HG03060 (cell line): Measurements from ENCODE around the gene SLC16A12.

Experiments used
- ATAC-seq: cut with Tn5 transposase; IDR thresholded peaks from one replicate; pipeline ENCODE4 v1.9.1; 2021; ENCODE audit warnings: low read depth, moderate number of reproducible peaks; ENCODE audit not compliant: unreplicated experiment

Gene SLC16A12, protein sequence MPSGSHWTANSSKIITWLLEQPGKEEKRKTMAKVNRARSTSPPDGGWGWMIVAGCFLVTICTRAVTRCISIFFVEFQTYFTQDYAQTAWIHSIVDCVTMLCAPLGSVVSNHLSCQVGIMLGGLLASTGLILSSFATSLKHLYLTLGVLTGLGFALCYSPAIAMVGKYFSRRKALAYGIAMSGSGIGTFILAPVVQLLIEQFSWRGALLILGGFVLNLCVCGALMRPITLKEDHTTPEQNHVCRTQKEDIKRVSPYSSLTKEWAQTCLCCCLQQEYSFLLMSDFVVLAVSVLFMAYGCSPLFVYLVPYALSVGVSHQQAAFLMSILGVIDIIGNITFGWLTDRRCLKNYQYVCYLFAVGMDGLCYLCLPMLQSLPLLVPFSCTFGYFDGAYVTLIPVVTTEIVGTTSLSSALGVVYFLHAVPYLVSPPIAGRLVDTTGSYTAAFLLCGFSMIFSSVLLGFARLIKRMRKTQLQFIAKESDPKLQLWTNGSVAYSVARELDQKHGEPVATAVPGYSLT

DNA sequence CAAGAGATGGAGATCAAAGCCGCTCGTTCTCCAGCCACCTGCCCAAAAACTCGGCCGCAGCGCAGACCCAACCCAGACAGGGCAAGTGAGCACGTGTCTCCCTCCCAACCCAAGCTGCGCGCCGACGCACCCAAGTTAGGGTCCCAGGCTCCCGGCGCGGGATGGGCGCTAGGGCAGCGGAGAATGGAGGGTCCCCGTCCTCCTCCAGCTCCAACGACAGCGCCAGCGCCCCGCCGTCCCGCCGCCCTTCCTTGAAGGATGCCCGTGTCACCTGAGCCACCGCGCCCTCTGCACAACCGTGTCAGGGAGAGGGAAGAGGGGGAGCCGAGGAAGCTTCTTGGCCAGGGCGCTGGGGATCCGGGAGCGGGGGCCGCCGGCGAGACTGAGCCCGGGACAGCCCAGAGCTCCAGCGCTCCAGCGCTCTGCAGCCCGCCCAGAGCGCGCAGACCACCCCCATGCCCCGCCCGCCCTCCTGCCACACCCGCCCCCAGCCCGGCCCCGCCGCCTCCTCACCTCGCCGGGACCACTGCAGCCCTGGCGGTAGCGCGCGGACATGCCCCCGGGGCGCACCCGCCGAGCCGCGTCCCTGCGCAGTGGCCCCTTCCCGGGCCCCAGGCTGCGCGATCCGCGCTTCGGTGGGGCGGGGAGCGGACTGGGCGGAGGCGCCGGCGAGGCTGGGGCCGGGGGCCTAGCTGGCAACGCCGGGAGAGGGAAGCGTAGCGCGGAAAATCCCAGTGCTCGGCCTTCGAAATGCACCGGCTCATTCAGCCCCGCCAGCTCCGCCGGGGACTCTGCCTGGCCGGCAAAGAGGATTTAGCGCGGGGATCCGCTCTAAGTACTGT lies at the start of gene SLC16A12:
TSS of gene SLC16A12 (minus strand) at position 424 of the 842 bp plus-strand sequence. CDS start 73,016 bp downstream, outside the sequence.
- no peak for ATAC-seq

- no peak for ATAC-seq
Observed at GRCh38 chr10:89582022-89582421, 46.6 kb upstream of the SLC16A12 start.

DNA sequence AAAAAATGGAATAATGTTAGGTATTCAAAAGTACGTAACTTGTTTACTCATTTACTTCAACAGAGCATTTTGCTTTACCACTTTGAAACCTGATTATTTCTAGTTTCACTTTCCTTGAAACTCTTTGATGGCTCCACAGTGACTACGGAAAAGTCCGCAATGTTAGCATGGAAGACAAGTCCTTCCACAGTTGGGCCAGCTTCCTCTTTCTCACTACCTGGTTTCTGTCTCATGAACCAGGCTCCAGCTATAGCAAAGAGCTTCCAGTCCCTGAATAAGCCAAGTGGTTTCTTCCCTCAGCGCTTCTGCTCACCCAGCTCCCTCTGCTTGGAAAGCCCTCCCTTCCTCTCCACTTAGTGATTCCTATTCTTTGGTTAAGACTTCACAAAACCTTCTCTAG lies 44.8 kb upstream of the SLC16A12 start:
- no peak for ATAC-seq

GRCh38 chr10:89576696-89577095 lies 41.3 kb upstream of the SLC16A12 start:
- ATAC-seq: no peak

DNA sequence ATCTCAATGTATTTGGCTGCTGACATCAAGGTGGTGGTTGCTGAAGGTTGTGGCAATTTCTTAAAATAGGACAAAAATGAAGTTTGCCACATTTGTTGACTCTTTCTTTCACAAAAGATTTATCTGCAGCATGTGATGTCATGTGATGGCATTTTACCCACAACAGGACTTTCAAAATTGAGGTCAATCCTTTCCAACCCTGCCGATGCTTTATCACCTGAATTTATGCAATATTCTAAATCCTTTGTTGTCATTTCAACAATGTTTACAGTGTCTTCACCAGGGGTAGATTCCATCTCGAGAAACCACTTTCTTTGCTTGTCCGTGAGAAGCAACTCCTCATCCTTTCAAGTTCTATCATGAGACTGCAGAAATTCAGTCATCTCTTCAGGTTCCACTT lies 40.6 kb upstream of the SLC16A12 start:
- ATAC-seq: no peak

GRCh38 chr10:89575031-89575430 lies 39.6 kb upstream of the SLC16A12 start:
- ATAC-seq: no peak

DNA sequence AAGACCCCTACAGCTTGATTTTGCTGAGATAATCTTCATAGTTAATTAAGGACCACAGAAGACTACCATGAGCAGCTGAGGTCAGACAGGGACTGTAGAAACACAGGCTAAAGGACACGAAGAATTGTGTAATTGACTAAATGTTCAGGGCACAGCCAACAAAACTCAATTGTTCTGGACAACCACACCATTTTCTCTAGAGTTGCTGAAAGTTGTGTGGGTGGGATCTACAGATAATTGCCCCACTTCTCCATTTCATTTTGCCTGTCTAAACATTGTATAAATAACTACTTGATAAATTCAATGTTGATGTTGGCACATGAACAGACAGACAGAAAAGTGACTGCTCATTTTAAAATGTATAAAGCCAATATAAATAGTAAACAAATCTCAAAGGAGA lies 39.0 kb upstream of the SLC16A12 start:
- ATAC-seq: no peak

GRCh38 chr10:89567576-89568245 lies 32.3 kb upstream of the SLC16A12 start:
- ATAC-seq: no peak

GRCh38 chr10:89566992-89567391 lies 31.6 kb upstream of the SLC16A12 start:
- ATAC-seq: no peak

DNA sequence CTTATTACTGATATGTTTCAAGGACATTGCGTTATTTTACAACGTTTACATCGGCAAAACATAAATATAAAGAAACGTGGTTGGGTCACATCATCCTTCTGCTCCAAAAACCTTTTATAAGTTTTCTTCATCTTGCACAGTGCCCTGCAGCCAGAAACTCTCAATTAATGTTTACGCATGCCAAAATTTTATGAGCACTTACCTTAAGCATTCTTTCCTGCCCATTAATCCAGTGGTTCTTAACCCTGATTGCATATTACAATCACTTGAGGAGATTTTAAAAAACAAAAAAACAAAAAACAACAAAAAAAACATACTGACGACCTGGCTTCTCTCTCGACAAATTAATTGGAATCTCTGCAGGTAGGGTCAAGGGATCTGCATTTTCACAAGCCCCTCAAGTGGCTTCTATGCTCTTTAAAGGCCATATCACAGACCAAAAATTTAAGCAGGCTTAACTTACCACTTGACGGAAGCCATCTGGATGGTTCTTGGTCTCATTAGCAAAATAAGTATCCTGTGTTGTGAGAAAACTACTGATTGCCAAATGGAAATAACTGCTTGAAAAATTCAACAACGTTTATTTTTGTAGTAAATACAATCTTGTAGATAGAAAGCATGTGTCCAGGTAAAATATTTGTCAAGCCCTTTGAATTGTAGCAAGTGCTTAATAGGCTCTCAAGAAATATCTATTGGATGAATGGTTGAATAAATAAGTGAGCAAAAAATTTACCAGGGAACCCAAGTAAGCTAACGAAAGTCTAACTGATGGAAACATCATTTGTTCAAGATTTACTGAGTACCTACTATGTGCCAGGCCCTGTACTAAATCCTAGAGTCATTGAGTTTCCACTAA lies 30.9 kb upstream of the SLC16A12 start:
- ATAC-seq: no peak

DNA sequence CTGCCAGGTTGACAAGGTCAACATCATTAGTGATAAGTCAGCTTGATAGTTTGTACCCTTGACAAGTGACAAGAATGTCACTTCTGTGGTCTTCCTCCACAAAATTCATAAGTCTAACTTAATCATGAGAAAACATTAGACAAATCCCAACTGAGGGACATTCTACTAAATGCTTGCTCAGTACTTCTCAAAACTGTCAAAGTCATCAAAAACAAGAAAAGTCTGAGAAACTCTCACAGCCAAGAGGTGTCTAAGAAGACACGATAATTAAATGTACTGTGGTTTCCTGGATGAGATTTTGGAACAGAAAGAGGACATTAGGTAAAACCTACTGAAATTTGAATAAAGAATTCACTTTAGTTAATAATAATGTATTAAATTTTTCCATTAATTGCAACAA lies 29.8 kb upstream of the SLC16A12 start:
- no peak for ATAC-seq

DNA sequence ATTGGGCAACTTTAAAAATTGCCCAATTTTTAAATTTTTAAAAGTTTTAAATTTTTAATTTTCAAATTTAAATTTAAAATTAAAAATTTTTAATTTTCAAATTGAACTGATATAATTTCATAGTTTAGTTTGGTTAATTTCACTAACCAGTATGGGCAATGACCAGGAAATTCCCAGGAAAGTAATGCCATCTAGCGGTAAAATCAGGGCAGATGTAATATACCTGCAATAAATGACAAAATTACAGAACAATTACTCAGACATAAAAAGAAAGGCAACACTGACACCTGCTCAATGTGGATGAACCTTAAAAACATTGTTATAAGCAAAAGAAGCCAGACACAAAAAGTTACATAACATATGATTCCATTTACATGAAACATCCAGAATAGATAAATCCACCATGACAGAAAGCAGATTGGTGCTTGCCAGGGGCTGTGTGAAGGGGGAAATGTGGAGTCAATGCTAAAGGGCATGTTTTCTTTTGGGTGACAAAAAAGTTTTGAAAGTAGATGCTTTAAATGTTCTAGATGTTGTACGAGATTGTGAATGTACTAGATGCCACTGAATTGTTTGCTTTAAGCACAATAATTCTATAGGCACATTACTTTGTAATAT lies 28.6 kb upstream of the SLC16A12 start:
- no peak for ATAC-seq

- no peak for ATAC-seq
Observed at GRCh38 chr10:89563311-89563710, 27.9 kb upstream of the SLC16A12 start.

GRCh38 chr10:89556600-89556999 lies 21.2 kb upstream of the SLC16A12 start:
- no peak for ATAC-seq

- ATAC-seq: no peak
Observed at GRCh38 chr10:89555688-89556445, 20.5 kb upstream of the SLC16A12 start.

DNA sequence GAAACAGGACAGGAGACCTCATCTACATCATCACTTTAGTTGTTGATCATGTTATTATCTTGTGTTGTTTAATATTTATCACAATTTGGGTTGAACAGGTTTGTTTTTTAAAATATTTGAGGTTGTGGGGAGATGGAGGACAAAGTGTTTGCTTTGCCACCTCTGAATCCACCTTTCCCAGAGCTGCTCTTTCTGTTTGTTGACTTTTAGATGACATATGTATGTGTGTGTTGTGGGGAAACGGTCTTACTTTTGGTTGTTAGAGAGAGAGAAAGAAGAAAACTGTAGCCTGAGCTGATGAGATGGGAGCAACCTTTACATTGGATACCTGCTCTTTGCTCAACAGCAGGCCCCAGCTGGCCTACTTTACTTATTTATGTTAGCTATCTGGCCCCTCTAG lies 19.0 kb upstream of the SLC16A12 start:
- no peak for ATAC-seq

DNA sequence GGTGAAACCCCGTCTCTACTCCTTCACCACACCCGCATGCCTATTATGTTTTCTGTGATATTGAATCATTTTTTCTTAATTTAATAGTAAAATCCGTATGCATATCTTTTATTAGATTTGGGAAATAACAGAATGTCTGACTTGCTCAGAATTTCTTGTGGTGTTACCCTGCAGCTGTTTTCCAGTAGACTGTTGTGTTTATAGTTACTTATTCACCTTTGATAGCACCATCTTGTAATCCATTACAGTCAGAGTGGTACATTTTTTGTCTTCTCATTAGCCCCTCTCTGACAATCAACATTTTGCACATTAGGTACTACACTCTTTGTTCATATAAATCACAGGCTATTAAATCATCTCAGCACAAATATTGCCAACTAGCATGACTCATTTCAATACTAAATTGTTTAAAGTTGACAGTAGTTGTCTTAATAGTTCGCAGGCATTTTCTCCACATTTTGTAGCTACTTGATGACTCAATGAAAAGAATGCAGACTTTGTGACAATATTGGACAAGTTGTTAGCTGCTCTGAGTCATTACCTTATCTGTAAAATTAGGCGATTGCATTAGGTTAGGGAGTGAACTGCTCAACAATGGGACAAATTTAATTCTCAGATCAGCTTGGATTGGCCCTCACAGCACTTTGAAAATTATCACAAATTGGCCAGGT lies 17.8 kb upstream of the SLC16A12 start:
- no peak for ATAC-seq

DNA sequence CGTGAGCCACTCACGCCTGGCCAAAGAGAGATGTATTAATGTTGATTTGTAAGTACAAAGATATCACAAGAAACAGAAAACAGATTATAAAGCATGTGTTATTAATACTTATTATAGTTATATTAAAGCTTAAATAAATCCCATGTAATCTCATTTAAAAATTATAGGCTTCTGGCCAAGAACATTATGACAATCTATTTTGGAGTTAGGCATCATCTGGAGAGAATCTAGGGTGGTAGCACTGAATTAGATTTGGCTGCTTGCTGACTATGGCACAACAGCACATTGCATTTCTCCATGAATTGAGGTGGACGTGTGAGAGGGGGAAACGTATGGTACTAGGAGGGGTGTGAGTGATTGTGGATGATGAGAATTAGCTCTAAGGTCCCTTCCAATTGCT lies 16.8 kb upstream of the SLC16A12 start:
- ATAC-seq: no peak
